Activated T-cell treated with anti-CD3 and anti-CD28 coated beads for 4 hours (primary cell): Measurements from ENCODE around the gene CDC5L.
A peak's percentile ranks its signal among the peaks of the same experiment; 100 is the strongest.
"Not testable (repeated sequence)": the region's sequence is repeated elsewhere in the genome, so short reads cannot be mapped to it uniquely, and the experiment has no call there.

Source experiments
- DNase-seq: peaks from one replicate; pipeline ENCODE4 v3.0.0-alpha.2; 2020

Gene CDC5L

GRCh38 chr6:44387346-44388134, at the start of gene CDC5L:
TSS of gene CDC5L (plus strand) at chr6:44387706. CDS start at chr6:44387824, 118 bp downstream.
- DNase-seq: peak; percentile 85

- DNase-seq: peak; percentile 58
Measured at GRCh38 chr6:44338228-44339122, 49.0 kb upstream of the CDC5L start.

GRCh38 chr6:44339301-44339700, 48.2 kb upstream of the CDC5L start:
- no peak for DNase-seq

- no peak for DNase-seq
Measured at GRCh38 chr6:44339763-44340625, 47.5 kb upstream of the CDC5L start.

GRCh38 chr6:44341095-44341890, 46.2 kb upstream of the CDC5L start:
- DNase-seq: no peak

- no peak for DNase-seq
Measured at GRCh38 chr6:44342052-44342451, 45.5 kb upstream of the CDC5L start.

GRCh38 chr6:44342489-44342888, 45.0 kb upstream of the CDC5L start, which contains the start of gene SPATS1:
TSS of gene SPATS1 (plus strand) at chr6:44342650. CDS start at chr6:44343096, 446 bp downstream.
- no peak for DNase-seq

GRCh38 chr6:44346818-44347217, 40.7 kb upstream of the CDC5L start:
- not testable (repeated sequence) for DNase-seq

GRCh38 chr6:44349904-44350649, 37.4 kb upstream of the CDC5L start:
- no peak for DNase-seq

GRCh38 chr6:44350650-44350994, 36.9 kb upstream of the CDC5L start:
- DNase-seq: not testable (repeated sequence)

- DNase-seq: no peak
Measured at GRCh38 chr6:44352259-44352658, 35.2 kb upstream of the CDC5L start.

GRCh38 chr6:44353336-44353735, 34.2 kb upstream of the CDC5L start:
- no peak for DNase-seq

GRCh38 chr6:44355640-44356039, 31.9 kb upstream of the CDC5L start:
- DNase-seq: no peak

GRCh38 chr6:44356487-44356886, 31.0 kb upstream of the CDC5L start:
- DNase-seq: no peak

GRCh38 chr6:44359973-44360372, 27.5 kb upstream of the CDC5L start:
- DNase-seq: no peak

GRCh38 chr6:44361947-44362346, 25.6 kb upstream of the CDC5L start:
- no peak for DNase-seq

GRCh38 chr6:44363377-44363926, 24.1 kb upstream of the CDC5L start:
- no peak for DNase-seq

GRCh38 chr6:44366781-44367180, 20.7 kb upstream of the CDC5L start:
- no peak for DNase-seq

GRCh38 chr6:44367681-44368080, 19.8 kb upstream of the CDC5L start:
- no peak for DNase-seq

- no peak for DNase-seq
Measured at GRCh38 chr6:44373051-44373450, 14.5 kb upstream of the CDC5L start.

- no peak for DNase-seq
Measured at GRCh38 chr6:44373787-44374186, 13.7 kb upstream of the CDC5L start.
